A673 (cell line): Measurements from ENCODE around the gene SLIT3. TPM values are rescaled to one million over a fixed set of nuclear protein-coding genes. Genes with fewer than 3 reads are reported as not detected.

Experiments
- BruUV-seq: library from RNA; stranded (reverse); fragments of 400-500 nt; replicated peaks from 2 replicates; lab custom pipeline; 2021; lab: Mats Ljungman, UMichigan
- CTCF ChIA-PET: fragments of 300-600 bp; sonication (Branson Sonifier 250); formaldehyde crosslinking; loops from one replicate; lab custom pipeline; 2022; ENCODE audit warnings: antibody characterized with exemption; lab: Charles Lee
- POLR2A ChIA-PET: fragments of 300-600 bp; sonication (Branson Sonifier 250); formaldehyde crosslinking; loops from one replicate; lab custom pipeline; 2022; ENCODE audit warnings: antibody characterized with exemption; ENCODE audit not compliant: low non-redundant PET; lab: Charles Lee
- DNase-seq: peaks from one replicate; pipeline ENCODE4 v3.0.0-alpha.2; 2015; ENCODE audit warnings: low spot score
- H3K27ac ChIP-seq: fragments of 200-600 bp; sonication (generic); 2 replicates; pipeline ENCODE4 v1.5.1; 2016; ENCODE audit warnings: mixed run types, low read depth, mild to moderate bottlenecking, mixed read lengths, antibody characterized with exemption, low read length; ENCODE audit not compliant: poor library complexity, severe bottlenecking
- H3K27me3 ChIP-seq: fragments of 200-600 bp; sonication (generic); replicated peaks from 2 replicates; pipeline ENCODE4 v1.6.1; 2017; ENCODE audit warnings: mixed run types, low read depth, mild to moderate bottlenecking, mixed read lengths, antibody characterized with exemption, low read length; ENCODE audit not compliant: insufficient read depth, poor library complexity
- H3K36me3 ChIP-seq: fragments of 200-600 bp; sonication (generic); 2 replicates; pipeline ENCODE4 v1.6.1; 2016; ENCODE audit warnings: mixed run types, mild to moderate bottlenecking, mixed read lengths, antibody characterized with exemption, low read length; ENCODE audit not compliant: insufficient read depth, poor library complexity, severe bottlenecking
- H3K4me1 ChIP-seq: fragments of 200-600 bp; sonication (generic); 2 replicates; pipeline ENCODE4 v1.6.1; 2017; ENCODE audit warnings: mixed run types, mild to moderate bottlenecking, mixed read lengths, antibody characterized with exemption, low read length; ENCODE audit not compliant: insufficient read depth, poor library complexity, severe bottlenecking
- H3K4me3 ChIP-seq: fragments of 200-600 bp; sonication (generic); 2 replicates; pipeline ENCODE4 v1.5.1; 2016; ENCODE audit warnings: low read depth, mixed run types, mild to moderate bottlenecking, mixed read lengths, low read length; ENCODE audit not compliant: poor library complexity, severe bottlenecking
- H3K9me3 ChIP-seq: fragments of 200-600 bp; sonication (generic); 2 replicates; pipeline ENCODE4 v1.6.1; 2016; ENCODE audit warnings: mixed run types, low read depth, mild to moderate bottlenecking, mixed read lengths, antibody characterized with exemption, low read length; ENCODE audit not compliant: poor library complexity, severe bottlenecking
- EZH2 ChIP-seq: fragments of 200-600 bp; sonication (generic); IDR thresholded peaks from 2 replicates; pipeline ENCODE4 v1.6.1; 2017; ENCODE audit warnings: borderline replicate concordance, low read depth, mild to moderate bottlenecking, mixed read lengths, antibody characterized with exemption, low read length; ENCODE audit not compliant: poor library complexity, severe bottlenecking
- intact Hi-C: fragments of 100-400 bp; cut with micrococcal nuclease; formaldehyde crosslinking; loops from one replicate; pipeline ENCODE4 v1.10.0; 2022; ENCODE audit not compliant: unreplicated experiment
- total RNA-seq: library from RNA; stranded (reverse); gene quantifications from 2 replicates; pipeline ENCODE4 v1.2.3, GENCODE V29; 2021
- TF ChIP-seq, protein P1 (sequence below): fragments of 300-800, 200-600 bp; sonication (generic); conservative IDR thresholded peaks from 2 replicates; pipeline ENCODE4 v1.5.1; 2017; ENCODE audit warnings: low read depth, mild to moderate bottlenecking, antibody characterized with exemption, low read length, moderate library complexity, mixed read lengths

Gene SLIT3
- total RNA-seq, 1 experiment from 2014 or later = not detected

DNA sequence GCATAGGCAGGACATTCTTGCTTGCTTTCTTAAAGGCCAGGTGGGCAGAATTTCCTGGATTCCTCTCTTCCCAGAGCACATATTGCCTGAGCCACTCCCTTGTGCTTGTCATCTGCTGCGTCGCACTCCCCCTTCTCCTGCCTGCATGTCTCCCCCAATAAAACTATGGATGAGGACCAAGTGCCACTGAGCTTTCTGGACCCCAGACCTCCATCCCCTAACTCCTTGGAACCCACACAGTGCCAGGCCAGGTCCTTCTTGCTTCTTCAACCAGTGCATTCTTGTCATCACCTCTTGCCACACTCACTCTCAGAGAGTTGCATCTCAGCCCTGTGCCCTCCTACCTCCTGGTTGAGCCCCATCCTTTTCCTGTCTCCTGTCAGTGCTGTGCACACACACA is 563.9 kb downstream of the SLIT3 start:
- POLR2A ChIA-PET = no interaction called here
- Histone ChIP-seq H3K36me3 (no peaks in the 10 kb centered on the region), H3K27me3 (peaks cover 29% of the 10 kb centered on the region), H3K27ac (no peak overlapping the region), H3K4me3 (no peak overlapping the region), H3K9me3 (no peaks in the 10 kb centered on the region), H3K4me1 (no peaks in the 10 kb centered on the region)
- intact Hi-C loops = no loop called here
- CTCF ChIA-PET = no interaction called here
- BruUV-seq = no TSS peak
- TF ChIP-seq, protein P1, sequence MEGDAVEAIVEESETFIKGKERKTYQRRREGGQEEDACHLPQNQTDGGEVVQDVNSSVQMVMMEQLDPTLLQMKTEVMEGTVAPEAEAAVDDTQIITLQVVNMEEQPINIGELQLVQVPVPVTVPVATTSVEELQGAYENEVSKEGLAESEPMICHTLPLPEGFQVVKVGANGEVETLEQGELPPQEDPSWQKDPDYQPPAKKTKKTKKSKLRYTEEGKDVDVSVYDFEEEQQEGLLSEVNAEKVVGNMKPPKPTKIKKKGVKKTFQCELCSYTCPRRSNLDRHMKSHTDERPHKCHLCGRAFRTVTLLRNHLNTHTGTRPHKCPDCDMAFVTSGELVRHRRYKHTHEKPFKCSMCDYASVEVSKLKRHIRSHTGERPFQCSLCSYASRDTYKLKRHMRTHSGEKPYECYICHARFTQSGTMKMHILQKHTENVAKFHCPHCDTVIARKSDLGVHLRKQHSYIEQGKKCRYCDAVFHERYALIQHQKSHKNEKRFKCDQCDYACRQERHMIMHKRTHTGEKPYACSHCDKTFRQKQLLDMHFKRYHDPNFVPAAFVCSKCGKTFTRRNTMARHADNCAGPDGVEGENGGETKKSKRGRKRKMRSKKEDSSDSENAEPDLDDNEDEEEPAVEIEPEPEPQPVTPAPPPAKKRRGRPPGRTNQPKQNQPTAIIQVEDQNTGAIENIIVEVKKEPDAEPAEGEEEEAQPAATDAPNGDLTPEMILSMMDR = no peak
- no peak for TF ChIP-seq EZH2
- DNase-seq = no peak

DNA sequence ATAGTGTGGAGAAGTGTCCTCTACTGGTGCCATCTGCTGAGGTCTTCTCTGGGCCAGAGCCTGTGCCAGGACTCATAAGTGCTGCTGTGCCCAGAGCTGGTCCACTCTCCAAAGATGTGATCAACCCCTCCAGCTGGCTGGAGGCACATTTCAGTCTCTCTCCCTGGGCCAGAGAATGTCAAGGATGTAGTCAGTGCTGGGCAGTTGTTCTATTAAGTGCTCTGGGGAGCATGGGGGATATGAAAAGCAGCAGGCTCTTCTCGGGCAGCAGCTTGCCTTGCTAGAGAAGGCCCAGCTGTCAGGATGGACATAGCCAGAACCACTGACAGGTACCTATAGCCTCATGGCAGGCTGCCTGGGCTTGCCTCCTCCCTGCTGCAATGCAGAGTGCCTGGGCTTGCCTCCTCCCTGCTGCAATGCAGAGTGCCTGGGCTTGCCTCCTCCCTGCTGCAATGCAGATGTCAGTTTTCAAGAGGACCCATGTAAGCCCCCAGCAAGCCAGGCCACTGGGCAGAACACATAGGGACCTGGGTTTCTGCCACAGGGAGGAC is 564.6 kb downstream of the SLIT3 start:
- no TSS peak for BruUV-seq
- no peak overlapping the region for H3K4me3 ChIP-seq
- no peak overlapping the region for H3K27ac ChIP-seq
- no peak for DNase-seq
- CTCF ChIA-PET = no interaction called here
- H3K9me3 ChIP-seq = no peaks in the 10 kb centered on the region
- no peak for TF ChIP-seq EZH2
- TF ChIP-seq, protein P1 = no peak
- peaks cover 36% of the 10 kb centered on the region for H3K27me3 ChIP-seq
- no peaks in the 10 kb centered on the region for H3K36me3 ChIP-seq
- no peaks in the 10 kb centered on the region for H3K4me1 ChIP-seq
- intact Hi-C loops = no loop called here
- POLR2A ChIA-PET = no interaction called here

DNA sequence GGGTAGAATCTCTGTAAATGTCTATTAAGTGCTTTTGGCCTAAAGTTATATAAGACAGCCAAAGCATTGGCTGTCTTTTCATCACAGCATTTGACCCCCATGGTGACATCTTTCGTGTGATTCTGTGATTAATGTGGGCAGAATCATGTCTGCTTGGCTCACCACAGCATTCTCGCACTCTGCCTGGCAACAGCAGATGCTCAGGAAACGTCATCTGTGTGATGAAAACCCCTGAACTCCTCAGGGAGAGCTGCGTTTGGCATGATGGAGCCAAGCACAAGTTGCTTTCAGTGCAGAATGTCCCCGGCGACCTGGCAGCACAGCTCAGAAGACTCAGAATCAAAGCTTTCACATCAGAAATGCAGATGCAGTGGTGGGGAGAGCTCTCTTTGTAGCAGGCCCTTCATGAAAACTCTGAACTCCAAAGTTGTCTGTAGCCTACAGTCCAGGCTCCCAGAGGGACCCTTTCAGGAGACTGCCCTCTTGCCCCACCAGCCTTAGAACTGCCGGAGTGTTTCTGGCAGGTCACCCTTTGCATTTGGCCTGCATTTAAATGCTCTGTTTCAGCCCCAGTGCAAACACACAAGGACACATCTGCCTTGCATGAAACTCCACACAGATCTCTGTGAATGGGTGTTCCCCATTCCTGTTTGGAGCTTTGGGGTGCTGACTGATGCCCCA is 566.2 kb downstream of the SLIT3 start:
- no peaks in the 10 kb centered on the region for H3K4me1 ChIP-seq
- H3K27ac ChIP-seq = no peak overlapping the region
- no peaks in the 10 kb centered on the region for H3K36me3 ChIP-seq
- no TSS peak for BruUV-seq
- no peaks in the 10 kb centered on the region for H3K9me3 ChIP-seq
- ChIA-PET CTCF (no interaction called here), POLR2A (no interaction called here)
- no peak for DNase-seq
- intact Hi-C loops = no loop called here
- no peak overlapping the region for H3K4me3 ChIP-seq
- H3K27me3 ChIP-seq = peaks cover 49% of the 10 kb centered on the region
- TF ChIP-seq, protein P1 = no peak
- no peak for TF ChIP-seq EZH2
